CD8-positive, alpha-beta memory T cell (primary cell): ENCODE data around the gene RASSF5. TPM values are rescaled to one million over a fixed set of nuclear protein-coding genes. Genes with fewer than 3 reads are reported as not detected.
A peak's percentile ranks its signal among the peaks of the same experiment; 100 is the strongest.
"Not testable (repeated sequence)": the region's sequence is repeated elsewhere in the genome, so short reads cannot be mapped to it uniquely, and the experiment has no call there.

Experiments
- CTCF ChIA-PET: fragments of 350-600 bp; sonication (Branson Sonifier 250); formaldehyde crosslinking; loops from one replicate; lab custom pipeline; 2021; ENCODE audit warnings: antibody characterized with exemption; lab: Charles Lee
- POLR2A ChIA-PET: fragments of 350-600 bp; sonication (Branson Sonifier 250); formaldehyde crosslinking; loops from one replicate; lab custom pipeline; 2021; ENCODE audit warnings: antibody characterized with exemption; lab: Charles Lee
- DNase-seq, 5 donors: peaks; one replicate each; pipeline versions ENCODE4 v3.0.0 to v3.0.0-alpha.2; 2020 to 2022; ENCODE audit warnings: mixed read lengths in 1 of 5
- H3K27ac ChIP-seq: one replicate; pipeline ENCODE4 v1.7.0; 2013; ENCODE audit warnings: low read depth, mild to moderate bottlenecking, low read length, moderate library complexity
- H3K27me3 ChIP-seq: 2 replicates; pipeline ENCODE4 v1.7.0; 2013; ENCODE audit warnings: low read length, mild to moderate bottlenecking; ENCODE audit not compliant: insufficient read depth, poor library complexity, severe bottlenecking
- H3K36me3 ChIP-seq: 2 replicates; pipeline ENCODE4 v1.7.0; 2013; ENCODE audit warnings: mild to moderate bottlenecking, low read length, moderate library complexity; ENCODE audit not compliant: insufficient read depth
- H3K4me1 ChIP-seq: 2 replicates; pipeline ENCODE4 v1.7.0; 2013; ENCODE audit warnings: mild to moderate bottlenecking, low read length, moderate library complexity; ENCODE audit not compliant: insufficient read depth
- H3K4me3 ChIP-seq: 2 replicates; pipeline ENCODE4 v1.7.0; 2013; ENCODE audit warnings: mild to moderate bottlenecking, low read length
- H3K9me3 ChIP-seq: 2 replicates; pipeline ENCODE4 v1.7.0; 2013; ENCODE audit warnings: mild to moderate bottlenecking, low read length
- H3K27ac Mint-ChIP-seq, 8 donors: one replicate each; pipeline ENCODE4 v1.8.0; 2020 to 2021; ENCODE audit warnings: mixed read lengths in 8 of 8, mild to moderate bottlenecking in 6 of 8, inconsistent platforms in 3 of 8, moderate library complexity in 3 of 8
- H3K27me3 Mint-ChIP-seq, 2 donors: one replicate each; pipeline ENCODE4 v1.8.0; 2020 to 2021; ENCODE audit warnings: mixed read lengths in 2 of 2, mild to moderate bottlenecking in 1 of 2, moderate library complexity in 1 of 2
- H3K36me3 Mint-ChIP-seq, 3 donors: one replicate each; pipeline ENCODE4 v1.8.0; 2020 to 2021; ENCODE audit warnings: mixed read lengths in 3 of 3, inconsistent platforms in 1 of 3, mild to moderate bottlenecking in 1 of 3
- H3K4me1 Mint-ChIP-seq, 3 donors: one replicate each; pipeline ENCODE4 v1.8.0; 2020 to 2021; ENCODE audit warnings: mixed read lengths in 3 of 3, inconsistent platforms in 1 of 3, mild to moderate bottlenecking in 1 of 3
- H3K4me3 Mint-ChIP-seq, 7 donors: one replicate each; pipeline ENCODE4 v1.8.0; 2020 to 2021; ENCODE audit warnings: mixed read lengths in 7 of 7, mild to moderate bottlenecking in 6 of 7, moderate library complexity in 4 of 7, inconsistent platforms in 2 of 7
- H3K9me3 Mint-ChIP-seq, 5 donors: one replicate each; pipeline ENCODE4 v1.8.0; 2020 to 2022; ENCODE audit warnings: mixed read lengths in 5 of 5, mild to moderate bottlenecking in 3 of 5, moderate library complexity in 2 of 5, inconsistent platforms in 1 of 5
- polyA plus RNA-seq: library from polyadenylated mRNA; unstranded; fragments of 300-500 nt; fragmentation: Illumina TruSeq; gene quantifications from one replicate; pipeline ENCODE4 v1.2.3, GENCODE V29; 2021
- total RNA-seq, 2 experiments: library from RNA; stranded (reverse); gene quantifications; one replicate each; pipeline ENCODE4 v1.2.3, GENCODE V29; 2021

Gene RASSF5
- total and polyA plus RNA-seq, 3 experiments from 2014 or later: 163 to 329 (median 165) TPM

GRCh38 chr1:206477110-206477509, 30.2 kb upstream of the RASSF5 start:
- ChIA-PET CTCF (interaction anchor here (1.3 to 8.4 kb wide), 5 partner anchors 13 to 186 kb away, joined by 3 to 95 read pairs (median 6); no protein-coding TSS in a partner anchor), POLR2A (interaction anchor here (1.0 kb wide), 1 partner anchor 158 kb away, joined by 3 read pairs; the partner anchor contains the start of gene DYRK3)
- no peak overlapping the region for H3K4me3 Mint-ChIP-seq
- H3K4me1 Mint-ChIP-seq: peaks cover 21 to 44% (median 24%) of the 10 kb centered on the region in 3 donors
- no peak for DNase-seq
- H3K4me3 ChIP-seq: no peak overlapping the region
- peaks cover 41% of the 10 kb centered on the region for H3K36me3 ChIP-seq
- peaks cover 13% of the 10 kb centered on the region for H3K4me1 ChIP-seq
- peak overlapping the region in 2 of 8 donors; percentile 34 to 44 for H3K27ac Mint-ChIP-seq
- no peaks in the 10 kb centered on the region for H3K27me3 Mint-ChIP-seq
- H3K36me3 Mint-ChIP-seq: peaks cover 4 to 90% (median 13%) of the 10 kb centered on the region in 3 donors
- no peaks in the 10 kb centered on the region for H3K27me3 ChIP-seq
- no peaks in the 10 kb centered on the region for H3K9me3 ChIP-seq
- H3K27ac ChIP-seq: no peak overlapping the region
- H3K9me3 Mint-ChIP-seq: no peaks in the 10 kb centered on the region

GRCh38 chr1:206477581-206478380, 29.6 kb upstream of the RASSF5 start:
- H3K9me3 ChIP-seq: no peaks in the 10 kb centered on the region
- H3K4me3 ChIP-seq: no peak overlapping the region
- Mint-ChIP-seq H3K4me3 (no peak overlapping the region), H3K4me1 (peaks cover 15 to 37% (median 17%) of the 10 kb centered on the region in 3 donors), H3K27ac (peak overlapping the region in 2 of 8 donors; percentile 33 to 34), H3K9me3 (no peaks in the 10 kb centered on the region), H3K36me3 (peaks cover 4 to 90% (median 13%) of the 10 kb centered on the region in 3 donors), H3K27me3 (no peaks in the 10 kb centered on the region)
- no peaks in the 10 kb centered on the region for H3K27me3 ChIP-seq
- H3K27ac ChIP-seq: no peak overlapping the region
- ChIA-PET CTCF (interaction anchor here (1.0 to 8.4 kb wide), 8 partner anchors 7 to 185 kb away, joined by 3 to 95 read pairs (median 6); partner anchors contain the start of gene IKBKE), POLR2A (interaction anchor here (1.0 kb wide), 1 partner anchor 158 kb away, joined by 3 read pairs; the partner anchor contains the start of gene DYRK3)
- H3K4me1 ChIP-seq: peaks cover 6% of the 10 kb centered on the region
- H3K36me3 ChIP-seq: peaks cover 44% of the 10 kb centered on the region
- no peak for DNase-seq

DNA sequence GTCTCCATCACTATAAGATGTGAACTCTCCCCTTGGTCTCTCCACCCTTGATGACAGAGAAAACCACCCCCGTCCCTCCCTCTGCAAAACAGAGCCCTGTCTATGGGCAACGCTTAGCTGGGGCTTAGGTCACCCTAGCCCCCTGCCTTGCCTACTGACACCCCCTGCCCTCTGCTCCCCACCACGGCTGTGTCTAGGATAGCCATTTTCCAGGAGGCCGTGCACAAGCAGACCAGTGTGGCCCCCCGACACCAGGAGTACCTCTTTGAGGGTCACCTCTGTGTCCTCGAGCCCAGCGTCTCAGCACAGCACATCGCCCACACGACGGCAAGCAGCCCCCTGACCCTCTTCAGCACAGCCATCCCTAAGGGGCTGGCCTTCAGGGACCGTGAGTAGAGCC, 28.6 kb upstream of the RASSF5 start:
- Mint-ChIP-seq H3K9me3 (no peaks in the 10 kb centered on the region), H3K27ac (no peak overlapping the region), H3K36me3 (peaks cover 4 to 92% (median 13%) of the 10 kb centered on the region in 3 donors), H3K4me3 (no peak overlapping the region), H3K4me1 (peaks cover 7 to 29% (median 10%) of the 10 kb centered on the region in 3 donors), H3K27me3 (no peaks in the 10 kb centered on the region)
- peaks cover 45% of the 10 kb centered on the region for H3K36me3 ChIP-seq
- no peaks in the 10 kb centered on the region for H3K9me3 ChIP-seq
- no peaks in the 10 kb centered on the region for H3K4me1 ChIP-seq
- H3K4me3 ChIP-seq: no peak overlapping the region
- DNase-seq: no peak
- no peaks in the 10 kb centered on the region for H3K27me3 ChIP-seq
- ChIA-PET CTCF (interaction anchor here (0.9 to 8.4 kb wide), 21 partner anchors 8 to 504 kb away, joined by 3 to 95 read pairs (median 8); partner anchors contain the start of genes DYRK3, EIF2D and IKBKE), POLR2A (no interaction called here)
- H3K27ac ChIP-seq: no peak overlapping the region

GRCh38 chr1:206479183-206480125, 27.9 kb upstream of the RASSF5 start:
- H3K4me1 ChIP-seq: no peaks in the 10 kb centered on the region
- no peaks in the 10 kb centered on the region for H3K27me3 Mint-ChIP-seq
- ChIA-PET POLR2A (interaction anchor here (0.6 to 1.2 kb wide), 2 partner anchors 9 to 180 kb away, joined by 3 to 5 read pairs; partner anchors contain the start of gene IKBKE), CTCF (interaction anchor here (0.9 to 8.4 kb wide), 26 partner anchors 9 to 503 kb away, joined by 3 to 95 read pairs (median 6); partner anchors contain the start of genes DYRK3, EIF2D and IKBKE)
- no peak overlapping the region for H3K4me3 ChIP-seq
- H3K9me3 Mint-ChIP-seq: no peaks in the 10 kb centered on the region
- no peak overlapping the region for H3K4me3 Mint-ChIP-seq
- DNase-seq: peak; percentile 45 to 77 (median 52)
- no peaks in the 10 kb centered on the region for H3K9me3 ChIP-seq
- peaks cover 39% of the 10 kb centered on the region for H3K36me3 ChIP-seq
- H3K27me3 ChIP-seq: no peaks in the 10 kb centered on the region
- peaks cover 4 to 90% (median 15%) of the 10 kb centered on the region in 3 donors for H3K36me3 Mint-ChIP-seq
- H3K27ac Mint-ChIP-seq: peak overlapping the region in 6 of 8 donors; percentile 8 to 72 (median 40)
- no peak overlapping the region for H3K27ac ChIP-seq
- peaks cover 7 to 22% (median 10%) of the 10 kb centered on the region in 3 donors for H3K4me1 Mint-ChIP-seq

DNA sequence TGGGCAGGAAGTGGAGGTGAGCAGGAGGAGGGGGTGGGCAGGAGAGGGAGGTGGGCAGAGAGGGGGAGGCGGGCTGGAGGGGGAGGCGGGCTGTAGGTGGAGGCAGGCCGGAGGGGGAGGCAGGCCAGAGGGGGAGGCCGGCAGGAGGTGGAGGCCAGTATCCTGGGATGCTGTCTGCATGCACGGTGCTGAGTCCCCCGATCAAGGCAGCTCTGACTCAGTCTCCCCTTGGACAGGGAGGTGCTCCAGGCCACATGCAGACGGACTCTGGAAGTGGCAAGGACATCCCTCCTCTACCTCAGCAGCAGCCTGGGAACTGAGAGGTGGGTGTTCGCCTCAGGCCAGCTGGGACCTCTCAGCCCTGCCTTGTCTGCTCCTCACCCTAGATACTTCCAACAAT, 27.1 kb upstream of the RASSF5 start:
- no peaks in the 10 kb centered on the region for H3K27me3 Mint-ChIP-seq
- H3K4me3 Mint-ChIP-seq: no peak overlapping the region
- peaks cover 36% of the 10 kb centered on the region for H3K36me3 ChIP-seq
- no peaks in the 10 kb centered on the region for H3K4me1 ChIP-seq
- no peak overlapping the region for H3K4me3 ChIP-seq
- H3K9me3 ChIP-seq: no peaks in the 10 kb centered on the region
- H3K9me3 Mint-ChIP-seq: no peaks in the 10 kb centered on the region
- H3K27ac ChIP-seq: no peak overlapping the region
- CTCF ChIA-PET: interaction anchor here (1.1 to 8.4 kb wide), 18 partner anchors 10 to 187 kb away, joined by 3 to 95 read pairs (median 10); partner anchors contain the start of genes DYRK3 and IKBKE
- H3K27me3 ChIP-seq: no peaks in the 10 kb centered on the region
- POLR2A ChIA-PET: interaction anchor here (1.2 kb wide), 1 partner anchor 10 kb away, joined by 5 read pairs; the partner anchor contains the start of gene IKBKE
- peaks cover 7 to 19% (median 7%) of the 10 kb centered on the region in 3 donors for H3K4me1 Mint-ChIP-seq
- no peak for DNase-seq
- peak overlapping the region in 2 of 8 donors; percentile 47 to 79 for H3K27ac Mint-ChIP-seq
- peaks cover 4 to 89% (median 13%) of the 10 kb centered on the region in 3 donors for H3K36me3 Mint-ChIP-seq

DNA sequence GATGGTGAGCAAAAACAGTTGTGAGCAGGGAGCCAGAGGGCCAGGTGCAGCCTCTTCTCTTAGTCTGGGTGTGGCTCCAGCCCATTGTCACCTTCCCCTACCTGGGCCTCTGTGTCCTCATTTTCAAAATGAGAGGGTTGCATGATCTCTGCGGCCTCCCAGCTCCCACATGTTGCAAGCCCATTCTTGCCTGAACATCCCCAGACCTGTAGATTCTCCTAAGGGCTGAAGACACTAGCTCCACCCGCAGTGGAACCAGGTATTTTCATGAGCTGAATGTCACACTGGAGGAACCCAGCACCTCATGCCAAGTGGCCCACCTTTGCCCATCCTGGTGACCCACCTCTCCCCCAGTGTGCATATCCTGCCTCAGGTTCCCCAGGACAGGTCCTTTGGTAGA, 24.7 kb upstream of the RASSF5 start:
- no peak for DNase-seq
- Mint-ChIP-seq H3K36me3 (peaks cover 4 to 82% (median 7%) of the 10 kb centered on the region in 3 donors), H3K4me3 (no peak overlapping the region), H3K4me1 (peaks cover 5 to 10% (median 7%) of the 10 kb centered on the region in 3 donors), H3K9me3 (no peaks in the 10 kb centered on the region), H3K27ac (peak overlapping the region in 1 of 8 donors; percentile 21), H3K27me3 (no peaks in the 10 kb centered on the region)
- ChIA-PET CTCF (interaction anchor here (8.4 kb wide), 1 partner anchor 21 kb away, joined by 95 read pairs; no protein-coding TSS in a partner anchor), POLR2A (no interaction called here)
- no peak overlapping the region for H3K4me3 ChIP-seq
- H3K9me3 ChIP-seq: no peaks in the 10 kb centered on the region
- no peaks in the 10 kb centered on the region for H3K4me1 ChIP-seq
- H3K27me3 ChIP-seq: no peaks in the 10 kb centered on the region
- peaks cover 51% of the 10 kb centered on the region for H3K36me3 ChIP-seq
- no peak overlapping the region for H3K27ac ChIP-seq

GRCh38 chr1:206483864-206484263, 23.5 kb upstream of the RASSF5 start:
- H3K4me3 ChIP-seq, H3K9me3 Mint-ChIP-seq, H3K4me1 Mint-ChIP-seq, H3K27ac ChIP-seq, H3K27me3 Mint-ChIP-seq, H3K4me3 Mint-ChIP-seq, DNase-seq, H3K27me3 ChIP-seq, H3K9me3 ChIP-seq, POLR2A ChIA-PET, H3K4me1 ChIP-seq: not testable (repeated sequence)
- Mint-ChIP-seq H3K36me3 (peaks cover 4 to 81% (median 6%) of the 10 kb centered on the region in 3 donors), H3K27ac (peak overlapping the region in 1 of 8 donors; percentile 30)
- CTCF ChIA-PET: interaction anchor here (1.0 to 8.4 kb wide), 2 partner anchors 22 to 61 kb away, joined by 4 to 95 read pairs; no protein-coding TSS in a partner anchor
- H3K36me3 ChIP-seq: peaks cover 48% of the 10 kb centered on the region
